Caki2 (cell line): ENCODE measurements around the gene DARS1. TPM values are rescaled to one million over a fixed set of nuclear protein-coding genes. Genes with fewer than 3 reads are reported as not detected.
"Not testable (repeated sequence)": the region's sequence is repeated elsewhere in the genome, so short reads cannot be mapped to it uniquely, and the experiment has no call there.

Source experiments
- DNase-seq: peaks from one replicate; pipeline ENCODE4 v3.0.0-alpha.2; 2015; ENCODE audit warnings: low read depth
- in situ Hi-C: cut with HindIII; loops from 2 replicates; pipeline ENCODE4 v1.10.0; 2016; ENCODE audit warnings: low sequenced_read_pairs, low pct_unique_long_range_greater_than_20kb, mixed read lengths
- total RNA-seq: library from RNA; depleted of rRNA; stranded (reverse); fragments of >200 nt; shearing (Covaris generic); gene quantifications from 2 replicates; pipeline ENCODE4 v1.2.3, GENCODE V29; 2014; ENCODE audit warnings: low replicate concordance

The DARS1 gene
- total RNA-seq, 1 experiment from 2014 or later, result 148 TPM

GRCh38 chr2:135994281-135994680, 8.9 kb upstream of the DARS1 start:
- in situ Hi-C loops, result no loop called here
- no peak for DNase-seq

- no peak for DNase-seq
- in situ Hi-C loops, result no loop called here
Measured at GRCh38 chr2:135993421-135993820, 8.0 kb upstream of the DARS1 start.

- DNase-seq, result no peak
- in situ Hi-C loops, result no loop called here
Measured at GRCh38 chr2:135991861-135992260, 6.4 kb upstream of the DARS1 start.

- DNase-seq, result no peak
- in situ Hi-C loops, result no loop called here
Measured at GRCh38 chr2:135987441-135987840, 2.0 kb upstream of the DARS1 start.

- in situ Hi-C loops, result no loop called here
Measured at GRCh38 chr2:135986507-135986906, 1.1 kb upstream of the DARS1 start.

GRCh38 chr2:135985826-135986393, 484 bp upstream of the DARS1 start:
- in situ Hi-C loops, result no loop called here
- DNase-seq, result no peak

More at GRCh38 chr2:135986507-135986906, 1.1 kb upstream of the DARS1 start:
- no peak for DNase-seq

GRCh38 chr2:135984199-135985017, 1.0 kb downstream of the DARS1 start:
- in situ Hi-C loops, result no loop called here
- no peak for DNase-seq

- no peak for DNase-seq
- in situ Hi-C loops, result no loop called here
Measured at GRCh38 chr2:135980434-135981079, 4.9 kb downstream of the DARS1 start.

- in situ Hi-C loops, result no loop called here
- no peak for DNase-seq
Measured at GRCh38 chr2:135975702-135976101, 9.7 kb downstream of the DARS1 start.

- DNase-seq, result no peak
- in situ Hi-C loops, result no loop called here
Measured at GRCh38 chr2:135974036-135974435, 11.4 kb downstream of the DARS1 start.

GRCh38 chr2:135969655-135970387, 15.6 kb downstream of the DARS1 start:
- DNase-seq, result peak; percentile 14
- in situ Hi-C loops, result no loop called here

- no peak for DNase-seq
- in situ Hi-C loops, result no loop called here
Measured at GRCh38 chr2:135965756-135966155, 19.7 kb downstream of the DARS1 start.

GRCh38 chr2:135964404-135964803, 21.0 kb downstream of the DARS1 start:
- DNase-seq, in situ Hi-C loops: not testable (repeated sequence)

GRCh38 chr2:135963841-135964240, 21.6 kb downstream of the DARS1 start:
- in situ Hi-C loops, result no loop called here
- DNase-seq, result no peak

GRCh38 chr2:135962366-135963123, 22.9 kb downstream of the DARS1 start:
- in situ Hi-C loops, result no loop called here
- DNase-seq, result no peak

- in situ Hi-C loops, result no loop called here
Measured at GRCh38 chr2:135960656-135961551, 24.5 kb downstream of the DARS1 start.

GRCh38 chr2:135960150-135960549, 25.3 kb downstream of the DARS1 start:
- in situ Hi-C loops, result no loop called here
- no peak for DNase-seq

More at GRCh38 chr2:135960656-135961551, 24.5 kb downstream of the DARS1 start:
- no peak for DNase-seq
